Measurements from ENCODE around the gene CCL11.

Gene CCL11

GRCh38 chr17:34257986-34258326, 27.6 kb upstream of the CCL11 start:
- no peak for DNase-seq

GRCh38 chr17:34259146-34259545, 26.4 kb upstream of the CCL11 start:
- DNase-seq: no peak

DNA sequence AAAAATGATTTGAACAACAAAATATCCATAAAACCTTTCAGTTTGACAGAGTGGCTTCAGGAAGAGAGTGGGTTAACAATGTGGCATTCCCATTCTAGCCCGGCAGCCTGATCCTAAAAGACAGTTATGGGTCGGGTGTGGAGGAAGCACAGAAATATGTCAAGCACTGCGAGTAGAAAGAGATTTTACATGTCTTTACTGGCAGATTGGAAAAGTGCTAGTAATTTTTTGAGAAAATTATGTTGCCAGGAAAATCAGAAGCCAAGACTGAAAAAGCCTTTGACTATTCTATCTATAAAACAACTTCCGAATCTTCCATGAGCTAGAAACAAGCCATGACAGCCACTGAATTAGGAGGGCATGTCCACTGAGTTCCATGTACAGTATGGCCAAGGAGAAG, 24.7 kb upstream of the CCL11 start:
- no peak for DNase-seq

- DNase-seq: no peak
These were observed 23.8 kb upstream of the CCL11 start for GRCh38 chr17:34261568-34262337.

GRCh38 chr17:34265711-34266110, 19.8 kb upstream of the CCL11 start:
- DNase-seq: no peak

- DNase-seq: no peak
These were observed 15.6 kb upstream of the CCL11 start, which contains the start of gene CCL7 for GRCh38 chr17:34269969-34270368. Gene CCL7 (plus strand): TSS chr17:34270221. CDS start chr17:34270291, 70 bp downstream.

GRCh38 chr17:34275881-34276280, 9.7 kb upstream of the CCL11 start:
- no peak for DNase-seq

- no peak for DNase-seq
These were observed 8.7 kb upstream of the CCL11 start for GRCh38 chr17:34276826-34277225.

DNA sequence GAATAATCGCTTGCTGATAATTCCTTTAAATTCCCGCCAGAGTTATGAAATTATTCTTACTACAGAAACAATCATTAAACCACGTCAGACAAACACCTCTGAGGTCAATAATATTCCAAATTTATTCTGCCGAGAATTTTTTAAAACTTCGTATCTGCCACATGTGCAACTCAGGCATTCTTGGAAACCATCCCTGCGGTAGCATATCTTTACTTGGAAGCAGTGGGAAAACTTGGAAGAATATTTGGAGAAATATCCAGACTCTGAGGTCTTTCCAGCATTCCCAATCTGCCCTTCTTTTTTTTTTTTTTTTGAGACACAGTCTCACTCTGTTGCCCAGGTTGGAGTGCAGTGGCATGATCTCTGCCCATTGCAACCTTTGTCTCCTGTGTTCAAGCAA, 2.0 kb upstream of the CCL11 start:
- no peak for DNase-seq

- no peak for DNase-seq
These were observed 2.3 kb downstream of the CCL11 start for GRCh38 chr17:34287875-34288274.

DNA sequence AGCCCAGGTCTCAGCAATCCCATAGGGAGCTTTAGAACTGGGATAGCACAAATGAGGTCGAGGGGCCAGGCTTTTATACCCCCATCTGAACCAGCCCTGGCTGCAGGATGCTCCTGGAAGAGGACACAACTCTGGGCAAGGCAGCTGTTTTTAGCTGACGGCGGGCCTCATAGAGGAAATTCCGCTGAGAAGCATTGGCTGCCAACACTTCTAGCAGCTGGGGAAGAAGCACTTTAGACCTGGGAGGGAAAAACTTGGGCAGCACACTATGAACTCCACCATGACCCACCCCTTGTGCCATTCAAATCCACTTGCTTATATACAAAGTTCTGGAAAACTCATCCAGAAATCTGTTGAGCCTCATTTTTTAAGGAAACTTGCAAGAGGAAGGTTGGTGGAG, 5.0 kb downstream of the CCL11 start:
- DNase-seq: no peak

DNA sequence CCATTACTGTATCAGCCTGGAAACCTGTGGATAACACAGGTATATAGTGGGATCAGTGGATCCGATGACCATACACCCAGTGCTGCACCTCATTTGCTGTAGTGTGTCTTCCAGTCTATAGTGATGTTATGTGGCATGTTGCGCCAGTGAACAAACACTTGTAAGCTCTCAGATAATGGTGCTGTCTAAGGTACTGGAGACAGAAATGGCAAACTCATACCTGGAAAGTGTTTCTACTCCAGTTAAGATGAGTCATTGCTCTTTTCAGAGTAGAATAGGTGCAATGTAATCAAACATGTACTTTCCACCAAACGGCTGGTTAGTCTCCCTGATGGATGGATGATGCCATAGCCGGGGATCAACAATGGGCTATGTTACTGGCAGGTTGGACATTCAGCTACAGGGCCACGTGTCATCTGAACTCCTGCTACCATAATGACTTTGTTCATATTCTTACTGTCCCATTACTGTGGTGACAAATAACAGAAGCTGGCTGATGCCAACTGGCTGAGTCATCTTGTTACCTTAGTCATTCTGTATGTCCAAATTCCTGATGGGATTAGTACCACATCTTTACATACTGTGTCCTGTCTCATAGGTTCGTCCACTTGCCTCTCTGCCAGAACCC, 6.3 kb downstream of the CCL11 start:
- no peak for DNase-seq

DNA sequence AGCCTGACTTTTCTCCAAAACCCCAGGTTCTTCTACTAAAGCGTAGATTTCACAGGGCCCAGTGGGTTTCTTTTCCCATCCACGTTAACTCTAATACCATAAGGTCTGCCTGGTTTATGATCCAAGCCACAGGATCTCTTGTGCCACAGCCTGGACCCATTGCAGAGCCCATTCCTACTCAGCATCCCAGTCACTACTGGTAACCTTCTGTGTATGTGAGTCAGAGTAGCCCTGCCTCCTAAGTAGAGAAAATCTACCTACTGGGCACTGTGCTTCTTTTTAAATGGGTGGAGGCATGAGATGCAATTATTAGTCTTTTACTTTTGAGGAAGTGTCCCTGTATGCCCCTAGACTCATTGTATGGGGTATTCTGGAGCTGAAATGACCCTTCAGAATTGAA, 13.5 kb downstream of the CCL11 start:
- no peak for DNase-seq

DNA sequence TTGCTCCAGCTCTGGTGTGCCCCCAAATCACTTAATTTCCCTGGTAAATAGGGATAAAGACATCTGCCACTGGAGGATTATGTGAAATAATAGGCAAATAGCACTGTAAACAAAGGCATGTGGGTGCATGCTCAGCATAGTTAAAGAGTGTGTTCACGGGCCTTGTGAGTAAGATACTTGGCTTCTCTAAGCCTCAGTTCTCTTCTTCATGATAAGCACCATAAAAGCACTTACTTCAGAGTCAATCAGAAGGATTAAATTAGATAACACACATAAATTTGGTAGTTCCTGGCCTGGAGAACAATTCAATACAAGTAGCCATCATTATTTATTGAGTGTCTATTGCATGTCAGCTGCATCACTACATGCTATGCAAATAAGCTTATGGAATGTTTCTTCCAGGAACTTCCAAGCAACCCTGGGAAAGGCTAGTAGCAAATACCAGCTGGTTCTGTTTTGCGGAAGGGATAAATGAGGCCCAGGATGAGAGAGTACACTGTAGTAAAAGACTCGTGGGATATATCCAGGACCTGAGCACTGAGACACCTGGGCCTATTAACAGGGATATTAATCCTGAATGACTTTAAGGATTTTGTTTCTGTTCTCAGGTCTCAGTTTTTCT, 14.5 kb downstream of the CCL11 start:
- no peak for DNase-seq

DNA sequence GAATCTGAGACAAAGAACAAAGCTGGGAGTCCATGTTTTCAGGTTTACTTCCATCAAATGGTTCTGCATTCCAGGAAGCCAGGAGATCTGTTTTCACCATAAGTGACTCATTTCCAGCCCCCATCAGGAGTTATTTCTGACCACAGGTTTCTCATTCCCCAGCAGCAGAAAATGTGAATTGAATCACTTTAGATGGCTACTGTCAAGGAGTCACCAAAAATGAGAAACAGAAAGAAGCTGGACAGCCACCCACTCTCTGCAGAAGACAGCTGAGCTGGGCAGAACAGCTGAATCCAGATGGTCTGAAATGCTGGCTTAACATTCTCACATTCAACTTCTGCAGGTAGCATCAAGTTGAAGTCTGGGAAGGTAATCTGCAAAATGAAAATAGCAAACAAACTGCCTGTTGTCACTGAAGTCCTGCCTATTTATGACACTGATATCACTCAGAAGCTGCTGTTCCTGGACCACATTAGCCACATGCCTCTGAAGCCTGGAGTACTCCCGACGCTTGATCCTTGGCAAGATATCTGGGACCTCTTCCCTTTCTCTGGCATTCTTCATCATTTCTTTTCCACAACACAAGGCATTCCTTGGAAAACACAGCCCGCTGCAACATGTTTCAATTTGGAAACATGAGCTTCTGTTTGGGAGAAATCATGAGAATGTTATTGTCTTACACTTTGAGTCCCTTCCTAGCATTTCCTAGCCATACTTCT, 15.3 kb downstream of the CCL11 start:
- no peak for DNase-seq

DNA sequence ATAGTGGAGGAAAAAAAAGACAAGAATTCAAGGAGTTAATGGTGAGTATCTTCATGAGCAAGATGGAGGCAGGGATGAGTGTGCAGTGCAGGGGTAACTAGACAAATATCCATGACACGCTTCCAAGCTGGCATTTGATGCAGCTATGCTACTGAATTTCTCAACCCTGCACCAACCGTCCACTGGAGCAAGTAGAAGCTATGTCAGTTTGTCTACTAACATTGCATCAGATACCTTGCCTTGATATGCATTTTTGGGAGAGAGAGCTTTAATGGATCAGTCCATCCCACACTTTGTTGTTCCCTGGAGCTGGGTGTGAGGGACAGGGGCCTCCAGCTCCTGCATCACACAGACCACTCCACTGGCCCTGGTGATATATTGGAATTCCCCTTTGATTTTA, 16.4 kb downstream of the CCL11 start:
- no peak for DNase-seq

DNA sequence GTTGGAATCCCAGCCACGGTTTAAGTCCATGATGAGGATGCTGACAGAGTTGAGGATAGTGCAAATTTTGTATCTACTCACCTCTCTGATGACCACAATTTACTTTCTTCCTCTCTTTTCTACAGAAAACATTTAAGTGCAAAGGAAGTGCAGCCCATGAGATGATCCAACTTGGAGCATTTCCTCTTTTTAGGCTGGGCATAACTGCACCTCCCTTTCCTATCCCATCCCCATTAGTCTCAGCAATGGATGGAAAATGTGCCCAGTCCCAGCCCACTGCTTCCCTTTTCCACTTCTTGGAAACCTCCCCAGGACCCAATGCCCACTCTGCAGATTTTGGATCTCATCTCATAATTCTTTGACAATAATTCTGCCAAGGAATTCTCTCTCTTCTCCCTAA, 17.1 kb downstream of the CCL11 start:
- DNase-seq: no peak

GRCh38 chr17:34303606-34304005, 18.1 kb downstream of the CCL11 start:
- no peak for DNase-seq

GRCh38 chr17:34305061-34305460, 19.5 kb downstream of the CCL11 start:
- no peak for DNase-seq

- DNase-seq: no peak
These were observed 20.1 kb downstream of the CCL11 start for GRCh38 chr17:34305606-34306005.

GRCh38 chr17:34306466-34306865, 20.9 kb downstream of the CCL11 start:
- no peak for DNase-seq

- no peak for DNase-seq
These were observed 21.6 kb downstream of the CCL11 start for GRCh38 chr17:34307110-34307509.

DNA sequence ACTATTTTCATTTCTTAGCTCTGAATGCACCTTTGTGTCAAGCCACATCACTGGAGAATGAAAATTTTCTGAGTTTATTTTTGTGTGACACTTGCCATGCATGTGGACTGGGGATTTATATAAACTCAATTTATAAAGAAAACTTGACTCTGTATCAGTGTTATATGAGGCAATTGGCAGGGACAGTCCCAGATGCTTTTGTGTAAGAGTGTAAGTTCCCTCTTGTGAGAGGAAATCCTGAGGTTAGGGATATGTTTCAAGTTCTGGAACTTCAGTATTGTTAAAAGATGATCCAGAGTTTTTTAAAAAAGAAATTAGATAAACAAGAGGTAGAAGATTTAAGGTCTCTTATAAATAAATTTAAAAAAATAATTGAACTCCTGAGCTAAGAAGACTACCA, 22.8 kb downstream of the CCL11 start:
- DNase-seq: no peak

DNA sequence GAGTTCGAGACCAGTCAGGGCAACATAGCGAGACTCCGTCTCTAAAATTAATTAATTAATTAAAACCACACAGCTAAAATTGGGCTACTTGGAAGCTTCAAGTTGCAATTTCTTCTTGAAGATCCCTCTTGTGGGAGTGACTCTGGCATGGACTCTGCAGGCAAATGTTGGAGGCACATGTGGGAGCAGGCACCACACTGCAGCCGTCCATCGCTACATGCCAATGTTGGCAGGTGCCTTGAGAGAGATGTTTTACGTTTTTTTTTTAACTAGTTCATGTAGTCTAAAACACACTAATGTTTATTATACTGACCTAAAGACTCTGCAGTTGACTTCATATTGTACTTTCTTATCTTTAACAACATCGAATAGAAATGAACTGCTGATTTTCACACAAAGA, 25.7 kb downstream of the CCL11 start:
- no peak for DNase-seq

All from SHP77 treated with DMSO at 0.1 percent for 48 hours (cell line).